Measurements from ENCODE around the gene HERC3. TPM values are rescaled to one million over a fixed set of nuclear protein-coding genes. Genes with fewer than 3 reads are reported as not detected.

The HERC3 gene
- total and polyA plus RNA-seq, 12 donors: 3.4 to 40.1 (median 26.5) TPM

DNA sequence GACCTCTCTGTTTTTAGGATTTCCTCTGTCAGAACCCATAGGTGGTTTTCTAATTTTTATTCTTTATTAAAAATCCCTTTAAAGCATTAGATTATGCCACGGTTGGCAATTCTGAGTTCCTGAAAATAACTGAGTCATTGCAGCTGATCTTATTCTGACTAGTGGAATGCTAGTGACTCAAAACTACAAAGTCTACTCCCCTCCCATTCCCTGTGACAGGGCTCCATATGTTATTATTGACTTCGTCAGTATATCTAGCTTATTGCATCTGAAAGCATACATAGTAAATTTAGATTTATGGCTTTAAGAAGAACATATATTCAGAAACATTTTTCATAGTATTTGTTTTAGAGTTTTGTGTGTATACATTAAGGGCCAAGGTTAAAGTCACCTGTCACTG lies 38.5 kb downstream of the HERC3 start:
- Histone ChIP-seq H3K27ac (no peak overlapping the region), H3K36me3 (replicated peaks in 1 of 2) (no peaks in the 10 kb centered on the region), H3K4me3 (no peak overlapping the region), H3K27me3 (no peaks in the 10 kb centered on the region), H3K4me1 (replicated peaks in 1 of 2) (peaks cover 0 to 19% of the 10 kb centered on the region in 2 donors), H3K9me3 (replicated peaks in 1 of 3) (no peaks in the 10 kb centered on the region)
- intact Hi-C loops (cut with DNase I): no loop called here
- no peak for TF ChIP-seq POLR2A (IDR thresholded peaks at IDR 0.05)
- TF ChIP-seq, protein P1, sequence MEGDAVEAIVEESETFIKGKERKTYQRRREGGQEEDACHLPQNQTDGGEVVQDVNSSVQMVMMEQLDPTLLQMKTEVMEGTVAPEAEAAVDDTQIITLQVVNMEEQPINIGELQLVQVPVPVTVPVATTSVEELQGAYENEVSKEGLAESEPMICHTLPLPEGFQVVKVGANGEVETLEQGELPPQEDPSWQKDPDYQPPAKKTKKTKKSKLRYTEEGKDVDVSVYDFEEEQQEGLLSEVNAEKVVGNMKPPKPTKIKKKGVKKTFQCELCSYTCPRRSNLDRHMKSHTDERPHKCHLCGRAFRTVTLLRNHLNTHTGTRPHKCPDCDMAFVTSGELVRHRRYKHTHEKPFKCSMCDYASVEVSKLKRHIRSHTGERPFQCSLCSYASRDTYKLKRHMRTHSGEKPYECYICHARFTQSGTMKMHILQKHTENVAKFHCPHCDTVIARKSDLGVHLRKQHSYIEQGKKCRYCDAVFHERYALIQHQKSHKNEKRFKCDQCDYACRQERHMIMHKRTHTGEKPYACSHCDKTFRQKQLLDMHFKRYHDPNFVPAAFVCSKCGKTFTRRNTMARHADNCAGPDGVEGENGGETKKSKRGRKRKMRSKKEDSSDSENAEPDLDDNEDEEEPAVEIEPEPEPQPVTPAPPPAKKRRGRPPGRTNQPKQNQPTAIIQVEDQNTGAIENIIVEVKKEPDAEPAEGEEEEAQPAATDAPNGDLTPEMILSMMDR (IDR thresholded peaks at IDR 0.05): no peak
- DNase-seq: no peak
- 47 to 61% (median 58%) methylated on average over 2 of the region's 2 CpGs for WGBS, 4 donors

DNA sequence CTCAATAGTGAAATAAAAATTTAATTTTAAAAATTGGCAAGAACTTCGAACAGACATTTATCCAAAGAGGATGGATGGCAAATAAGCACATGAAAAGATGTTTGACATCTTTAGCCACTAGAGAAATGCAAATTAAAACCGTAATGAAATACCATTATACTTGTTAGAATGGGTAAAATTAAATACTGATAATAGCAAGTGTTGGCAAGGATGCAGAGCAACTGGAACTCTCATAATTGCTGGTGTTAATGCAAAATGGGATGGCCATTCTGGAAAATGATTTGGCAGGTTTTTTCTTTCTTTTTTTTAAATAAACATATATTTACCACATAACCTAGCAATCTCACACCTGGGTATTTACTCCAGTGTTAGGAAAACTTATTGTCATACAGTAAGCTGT lies 51.7 kb downstream of the HERC3 start:
- H3K36me3 ChIP-seq (replicated peaks in 1 of 2): no peaks in the 10 kb centered on the region
- WGBS, 4 donors: 83 to 94% (median 91%) methylated on average over 2 of the region's 2 CpGs
- H3K9me3 ChIP-seq (replicated peaks in 1 of 3): no peaks in the 10 kb centered on the region
- H3K27ac ChIP-seq: no peak overlapping the region
- no peak for DNase-seq
- peaks cover 0 to 4% of the 10 kb centered on the region in 2 donors for H3K4me1 ChIP-seq (replicated peaks in 1 of 2)
- intact Hi-C loops (cut with DNase I): no loop called here
- no peak for TF ChIP-seq POLR2A (IDR thresholded peaks at IDR 0.05)
- TF ChIP-seq, protein P1 (IDR thresholded peaks at IDR 0.05): no peak
- H3K27me3 ChIP-seq: no peaks in the 10 kb centered on the region
- no peak overlapping the region for H3K4me3 ChIP-seq

DNA sequence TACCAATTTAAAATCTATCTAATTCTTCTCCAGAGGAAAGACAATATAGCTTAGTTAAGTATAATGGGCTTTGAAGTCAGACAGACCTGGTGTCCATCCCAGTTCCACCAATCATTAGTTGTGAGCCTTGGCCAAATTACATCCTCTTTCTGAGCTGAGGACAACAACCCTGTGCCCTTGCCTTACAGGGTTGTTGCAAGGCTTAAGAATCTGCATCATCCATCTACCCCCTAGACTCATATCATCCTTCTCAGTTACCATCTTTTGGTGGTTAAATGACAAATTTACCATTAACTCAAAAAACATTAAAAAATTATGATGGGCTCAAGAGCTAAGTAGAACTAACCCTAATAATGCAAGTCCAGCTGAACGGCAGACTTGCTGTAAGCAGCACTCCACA lies 53.7 kb downstream of the HERC3 start:
- intact Hi-C loops (cut with DNase I): no loop called here
- H3K27ac ChIP-seq: no peak overlapping the region
- DNase-seq: no peak
- no peaks in the 10 kb centered on the region for H3K27me3 ChIP-seq
- H3K4me1 ChIP-seq (replicated peaks in 1 of 2): peaks cover 0 to 4% of the 10 kb centered on the region in 2 donors
- 92 to 98% (median 95%) methylated on average over 1 of the region's 1 CpG for WGBS, 4 donors
- TF ChIP-seq, protein P1 (IDR thresholded peaks at IDR 0.05): no peak
- TF ChIP-seq POLR2A (IDR thresholded peaks at IDR 0.05): no peak
- H3K36me3 ChIP-seq (replicated peaks in 1 of 2): no peaks in the 10 kb centered on the region
- no peaks in the 10 kb centered on the region for H3K9me3 ChIP-seq (replicated peaks in 1 of 3)
- no peak overlapping the region for H3K4me3 ChIP-seq

DNA sequence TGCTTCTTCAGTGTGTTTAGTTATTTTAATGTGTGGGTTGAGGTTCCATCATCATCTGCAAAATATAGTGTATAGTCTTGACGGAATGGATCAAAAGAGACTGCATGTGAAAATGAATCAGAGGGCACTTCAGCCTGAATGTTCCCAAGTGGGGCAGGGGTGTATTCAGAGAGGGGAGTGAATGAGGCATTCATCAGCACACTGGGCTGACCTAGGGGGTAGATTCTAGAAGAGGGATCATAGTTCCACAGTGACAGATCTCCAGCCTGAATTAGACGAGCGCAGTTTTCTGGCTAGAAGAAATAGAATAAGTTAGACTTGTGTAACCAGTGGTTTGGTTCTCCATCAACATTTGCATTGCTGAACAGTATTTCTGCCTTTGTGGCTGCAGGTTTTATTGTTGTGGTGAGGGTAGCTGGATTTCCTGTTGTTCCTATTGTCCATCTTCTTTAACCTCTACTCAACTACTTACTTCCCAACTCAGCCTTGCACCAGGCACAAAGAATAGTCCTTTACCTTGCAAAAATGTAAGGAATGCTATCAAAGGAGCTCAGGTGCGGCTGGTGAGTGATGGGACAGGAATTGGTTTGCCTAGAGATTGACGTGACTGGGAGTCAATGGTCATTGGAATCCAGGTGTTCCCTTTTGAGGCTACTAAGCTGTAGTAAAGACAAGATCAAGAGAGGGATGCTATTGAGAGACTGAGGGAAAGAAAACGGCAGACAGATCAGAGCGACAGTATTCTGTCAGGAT lies 54.4 kb downstream of the HERC3 start:
- H3K4me1 ChIP-seq (replicated peaks in 1 of 2): peaks cover 0 to 4% of the 10 kb centered on the region in 2 donors
- H3K27ac ChIP-seq: no peak overlapping the region
- H3K4me3 ChIP-seq: no peak overlapping the region
- H3K9me3 ChIP-seq (replicated peaks in 1 of 3): no peaks in the 10 kb centered on the region
- no peaks in the 10 kb centered on the region for H3K36me3 ChIP-seq (replicated peaks in 1 of 2)
- 94 to 97% (median 96%) methylated on average over 7 of the region's 7 CpGs for WGBS, 4 donors
- no peaks in the 10 kb centered on the region for H3K27me3 ChIP-seq
- intact Hi-C loops (cut with DNase I): no loop called here
- no peak for TF ChIP-seq POLR2A (IDR thresholded peaks at IDR 0.05)
- TF ChIP-seq, protein P1 (IDR thresholded peaks at IDR 0.05): no peak
- no peak for DNase-seq
